Measurements from ENCODE around the gene LHX4.
A peak's percentile ranks its signal among the peaks of the same experiment; 100 is the strongest.
"Not testable (repeated sequence)": the region's sequence is repeated elsewhere in the genome, so short reads cannot be mapped to it uniquely, and the experiment has no call there.

LHX4 gene

GRCh38 chr1:180196436-180197003 is 33.5 kb upstream of the LHX4 start:
- no peak for DNase-seq (ENCODE audit: low spot score)

GRCh38 chr1:180197231-180197630 is 32.8 kb upstream of the LHX4 start:
- DNase-seq (ENCODE audit: low spot score), result no peak

- peak; percentile 27 for DNase-seq (ENCODE audit: low spot score)
Measured at GRCh38 chr1:180198196-180198595, 31.9 kb upstream of the LHX4 start.

GRCh38 chr1:180198611-180199010 is 31.5 kb upstream of the LHX4 start:
- no peak for DNase-seq (ENCODE audit: low spot score)

GRCh38 chr1:180199018-180199417 is 31.0 kb upstream of the LHX4 start:
- no peak for DNase-seq (ENCODE audit: low spot score)

GRCh38 chr1:180201451-180202200 is 28.4 kb upstream of the LHX4 start:
- no peak for DNase-seq (ENCODE audit: low spot score)

- DNase-seq (ENCODE audit: low spot score), result not testable (repeated sequence)
Measured at GRCh38 chr1:180202588-180202987, 27.5 kb upstream of the LHX4 start.

- no peak for DNase-seq (ENCODE audit: low spot score)
Measured at GRCh38 chr1:180204231-180204630, 25.8 kb upstream of the LHX4 start.

GRCh38 chr1:180206581-180206980 is 23.5 kb upstream of the LHX4 start:
- DNase-seq (ENCODE audit: low spot score), result no peak

- DNase-seq (ENCODE audit: low spot score), result no peak
Measured at GRCh38 chr1:180208264-180208663, 21.8 kb upstream of the LHX4 start.

GRCh38 chr1:180210008-180210620 is 19.9 kb upstream of the LHX4 start:
- no peak for DNase-seq (ENCODE audit: low spot score)

GRCh38 chr1:180211156-180211859 is 18.8 kb upstream of the LHX4 start:
- no peak for DNase-seq (ENCODE audit: low spot score)

- no peak for DNase-seq (ENCODE audit: low spot score)
Measured at GRCh38 chr1:180211860-180212229, 18.2 kb upstream of the LHX4 start.

- DNase-seq (ENCODE audit: low spot score), result peak; percentile 79
Measured at GRCh38 chr1:180213401-180214170, 16.5 kb upstream of the LHX4 start.

- DNase-seq (ENCODE audit: low spot score), result peak; percentile 47
Measured at GRCh38 chr1:180215856-180216625, 14.0 kb upstream of the LHX4 start.

GRCh38 chr1:180217006-180217405 is 13.1 kb upstream of the LHX4 start:
- no peak for DNase-seq (ENCODE audit: low spot score)

- peak; percentile 54 for DNase-seq (ENCODE audit: low spot score)
Measured at GRCh38 chr1:180218806-180219765, 11.0 kb upstream of the LHX4 start.

- no peak for DNase-seq (ENCODE audit: low spot score)
Measured at GRCh38 chr1:180219776-180220175, 10.3 kb upstream of the LHX4 start.

- no peak for DNase-seq (ENCODE audit: low spot score)
Measured at GRCh38 chr1:180221462-180221861, 8.6 kb upstream of the LHX4 start.

GRCh38 chr1:180224902-180225301 is 5.2 kb upstream of the LHX4 start:
- DNase-seq (ENCODE audit: low spot score), result no peak
